DMS114 treated with DMSO at 0.1 percent for 48 hours (cell line): ENCODE data around the gene CLIP1.

Experiments
- DNase-seq: peaks from one replicate; lab custom pipeline; 2025; ENCODE audit not compliant: unreplicated experiment; lab: John Stamatoyannopoulos, UW

Gene CLIP1

GRCh38 chr12:122322501-122322900 lies 100.0 kb downstream of the CLIP1 start:
- DNase-seq = no peak

GRCh38 chr12:122318607-122319605 lies 103.6 kb downstream of the CLIP1 start:
- no peak for DNase-seq

- no peak for DNase-seq
Measured at GRCh38 chr12:122312926-122313325, 109.5 kb downstream of the CLIP1 start.

- DNase-seq = no peak
Measured at GRCh38 chr12:122311696-122312095, 110.8 kb downstream of the CLIP1 start.

GRCh38 chr12:122310626-122311333 lies 111.7 kb downstream of the CLIP1 start:
- no peak for DNase-seq

- DNase-seq = no peak
Measured at GRCh38 chr12:122309564-122310121, 112.8 kb downstream of the CLIP1 start.

- DNase-seq = no peak
Measured at GRCh38 chr12:122308811-122309210, 113.7 kb downstream of the CLIP1 start.

- no peak for DNase-seq
Measured at GRCh38 chr12:122306407-122306806, 116.1 kb downstream of the CLIP1 start.

GRCh38 chr12:122304924-122305323 lies 117.5 kb downstream of the CLIP1 start:
- DNase-seq = no peak

GRCh38 chr12:122303068-122303467 lies 119.4 kb downstream of the CLIP1 start:
- no peak for DNase-seq

GRCh38 chr12:122298071-122298748 lies 124.3 kb downstream of the CLIP1 start:
- no peak for DNase-seq

- DNase-seq = no peak
Measured at GRCh38 chr12:122297494-122297893, 125.0 kb downstream of the CLIP1 start.

GRCh38 chr12:122295877-122296276 lies 126.6 kb downstream of the CLIP1 start:
- no peak for DNase-seq

GRCh38 chr12:122293081-122293480 lies 129.4 kb downstream of the CLIP1 start:
- no peak for DNase-seq

- no peak for DNase-seq
Measured at GRCh38 chr12:122291431-122291830, 131.0 kb downstream of the CLIP1 start.

GRCh38 chr12:122283680-122284079 lies 138.8 kb downstream of the CLIP1 start:
- no peak for DNase-seq

- DNase-seq = no peak
Measured at GRCh38 chr12:122282061-122282460, 140.4 kb downstream of the CLIP1 start.

- DNase-seq = no peak
Measured at GRCh38 chr12:122276242-122276641, 146.2 kb downstream of the CLIP1 start.

GRCh38 chr12:122275459-122275858 lies 147.0 kb downstream of the CLIP1 start:
- DNase-seq = no peak

GRCh38 chr12:122266230-122266901 lies 156.1 kb downstream of the CLIP1 start, which contains the start of gene VPS33A:
Gene VPS33A (minus strand): TSS chr12:122266494. CDS start chr12:122266408, 86 bp downstream.
- DNase-seq = peak; percentile 95

- no peak for DNase-seq
Measured at GRCh38 chr12:122265886-122266229, 156.6 kb downstream of the CLIP1 start.
